Stimulated activated CD8-positive, alpha-beta memory T cell treated with anti-CD3 and anti-CD28 coated beads, Interleukin-4, amount 100 ng/mL, for 24 hours (primary cell): ENCODE measurements around the gene SLCO2A1.

ENCODE experiments used
- DNase-seq: peaks from one replicate; pipeline ENCODE4 v3.0.0-alpha.2; 2020; ENCODE audit warnings: low read depth

The SLCO2A1 gene

GRCh38 chr3:133999891-134000685 lies 29.6 kb downstream of the SLCO2A1 start:
- no peak for DNase-seq

- DNase-seq, result no peak
These were observed 31.0 kb downstream of the SLCO2A1 start for GRCh38 chr3:133998691-133999241.

GRCh38 chr3:133997871-133998635 lies 31.7 kb downstream of the SLCO2A1 start:
- no peak for DNase-seq

- DNase-seq, result no peak
These were observed 32.7 kb downstream of the SLCO2A1 start for GRCh38 chr3:133996996-133997395.

- no peak for DNase-seq
These were observed 33.5 kb downstream of the SLCO2A1 start for GRCh38 chr3:133996251-133996661.

GRCh38 chr3:133995264-133995663 lies 34.5 kb downstream of the SLCO2A1 start:
- DNase-seq, result no peak

- DNase-seq, result no peak
These were observed 35.4 kb downstream of the SLCO2A1 start for GRCh38 chr3:133994166-133994890.

GRCh38 chr3:133992951-133993620 lies 36.6 kb downstream of the SLCO2A1 start:
- DNase-seq, result no peak

- DNase-seq, result no peak
These were observed 37.3 kb downstream of the SLCO2A1 start for GRCh38 chr3:133992381-133992780.

- no peak for DNase-seq
These were observed 38.1 kb downstream of the SLCO2A1 start for GRCh38 chr3:133991637-133992036.

- DNase-seq, result no peak
These were observed 38.5 kb downstream of the SLCO2A1 start for GRCh38 chr3:133991209-133991608.

- no peak for DNase-seq
These were observed 39.6 kb downstream of the SLCO2A1 start for GRCh38 chr3:133989936-133990702.

GRCh38 chr3:133988631-133989161 lies 41.0 kb downstream of the SLCO2A1 start:
- DNase-seq, result no peak

GRCh38 chr3:133987948-133988484 lies 41.7 kb downstream of the SLCO2A1 start:
- no peak for DNase-seq

- DNase-seq, result no peak
These were observed 42.6 kb downstream of the SLCO2A1 start for GRCh38 chr3:133987136-133987535.

- DNase-seq, result no peak
These were observed 43.4 kb downstream of the SLCO2A1 start for GRCh38 chr3:133986311-133986710.

GRCh38 chr3:133984975-133985374 lies 44.8 kb downstream of the SLCO2A1 start:
- DNase-seq, result no peak

GRCh38 chr3:133983576-133984560 lies 45.9 kb downstream of the SLCO2A1 start:
- DNase-seq, result no peak

- no peak for DNase-seq
These were observed 46.6 kb downstream of the SLCO2A1 start for GRCh38 chr3:133983126-133983525.
